Pulmonary artery endothelial cell (primary cell): ENCODE measurements around the gene SLC4A5. TPM values are rescaled to one million over a fixed set of nuclear protein-coding genes. Genes with fewer than 3 reads are reported as not detected.

Experiments
- DNase-seq: peaks from one replicate; pipeline ENCODE4 v3.0.0-alpha.2; 2011; ENCODE audit warnings: low read depth, low spot score
- total RNA-seq: library from RNA; depleted of rRNA; stranded (reverse); fragments of >200 nt; gene quantifications from 2 replicates; pipeline ENCODE4 v1.2.3, GENCODE V29; 2014

SLC4A5 gene
- total RNA-seq, 1 donor from 2014 or later = not detected

DNA sequence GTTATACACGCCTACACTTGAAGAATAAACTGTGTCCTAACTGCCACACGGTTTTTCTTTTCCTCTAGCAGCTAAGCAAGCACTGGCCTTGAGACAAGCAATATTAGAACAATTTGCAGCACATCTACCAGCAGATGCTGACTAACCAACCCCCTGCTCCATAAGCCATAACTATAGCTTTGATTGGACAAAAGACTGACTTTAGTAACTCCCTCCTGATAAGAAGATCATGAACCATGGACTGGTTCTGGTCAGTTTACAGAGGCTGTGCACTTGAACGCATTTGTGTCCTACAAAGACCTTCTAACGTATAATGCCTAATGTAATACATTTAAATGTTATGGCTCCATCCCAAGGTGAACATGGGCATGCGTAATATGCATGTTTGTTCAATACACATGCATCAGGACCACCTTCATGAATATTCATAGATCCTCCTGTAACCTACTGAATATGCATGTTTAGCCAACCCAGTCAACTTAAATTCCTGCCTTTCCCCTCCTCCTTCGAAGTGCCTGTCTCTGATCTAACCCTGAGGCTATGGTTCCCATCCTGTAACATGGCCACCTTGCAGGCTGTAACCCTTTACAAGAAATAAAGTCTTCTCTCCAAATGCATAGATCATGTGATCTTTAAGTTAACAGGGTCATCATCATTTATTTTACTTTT is 26.5 kb downstream of the SLC4A5 start:
- DNase-seq = no peak

DNA sequence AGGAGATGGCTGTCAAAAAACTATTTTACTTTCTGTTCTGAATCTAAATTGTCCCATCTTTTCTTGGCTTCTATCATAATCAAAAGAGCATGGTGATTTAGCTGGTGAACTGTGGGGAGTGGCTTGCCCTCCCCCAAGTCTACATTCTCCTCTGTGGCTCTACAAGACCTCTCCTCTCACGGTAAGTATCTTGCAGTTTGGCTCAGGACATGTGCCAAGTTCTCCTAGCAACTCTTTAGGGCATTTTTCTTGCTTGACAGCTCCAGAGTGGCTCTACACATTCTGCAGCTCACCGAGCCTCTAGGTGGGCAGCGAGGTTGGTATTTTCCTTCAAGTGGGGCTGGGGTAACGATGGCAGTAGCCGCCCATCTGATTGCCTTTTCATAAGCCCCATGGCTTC is 29.1 kb downstream of the SLC4A5 start:
- DNase-seq = no peak

DNA sequence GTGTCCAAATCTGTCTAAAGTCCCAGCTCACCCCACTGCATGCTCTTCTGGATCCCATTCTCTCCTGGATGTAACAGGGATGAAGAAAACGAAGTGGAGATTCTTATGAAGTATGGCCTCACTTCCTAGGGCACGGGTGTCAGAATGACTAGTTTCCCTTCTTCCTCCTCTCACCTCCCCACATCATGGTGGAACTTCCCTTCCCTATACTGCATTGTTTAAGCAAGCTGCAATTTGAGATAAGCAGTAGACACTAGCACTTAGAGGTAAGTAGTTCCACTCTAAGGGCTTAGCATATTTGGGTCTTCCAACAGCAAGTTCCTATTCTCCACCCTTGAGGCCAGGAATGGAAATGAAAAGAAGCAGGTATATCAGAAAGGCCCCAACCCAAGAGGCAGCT is 29.7 kb downstream of the SLC4A5 start:
- no peak for DNase-seq

DNA sequence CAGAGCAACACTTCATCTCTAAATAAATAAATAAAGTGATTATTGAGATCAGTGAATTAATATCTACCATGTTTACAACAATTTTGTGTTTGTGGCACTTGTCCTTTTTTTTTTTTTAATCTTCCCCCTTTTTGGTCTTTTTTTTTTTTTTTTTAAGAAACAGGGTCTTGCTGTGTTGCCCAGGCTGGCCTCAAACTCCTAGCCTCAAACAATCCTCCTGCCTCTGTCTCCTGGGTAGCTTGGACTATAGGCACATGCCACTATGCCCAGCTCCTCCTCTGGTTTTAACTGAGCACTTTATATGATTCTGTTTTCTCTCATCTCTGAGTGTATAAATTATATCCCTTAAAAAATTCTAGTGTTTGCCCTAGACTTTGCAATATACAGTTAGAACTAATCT is 30.3 kb downstream of the SLC4A5 start:
- no peak for DNase-seq

DNA sequence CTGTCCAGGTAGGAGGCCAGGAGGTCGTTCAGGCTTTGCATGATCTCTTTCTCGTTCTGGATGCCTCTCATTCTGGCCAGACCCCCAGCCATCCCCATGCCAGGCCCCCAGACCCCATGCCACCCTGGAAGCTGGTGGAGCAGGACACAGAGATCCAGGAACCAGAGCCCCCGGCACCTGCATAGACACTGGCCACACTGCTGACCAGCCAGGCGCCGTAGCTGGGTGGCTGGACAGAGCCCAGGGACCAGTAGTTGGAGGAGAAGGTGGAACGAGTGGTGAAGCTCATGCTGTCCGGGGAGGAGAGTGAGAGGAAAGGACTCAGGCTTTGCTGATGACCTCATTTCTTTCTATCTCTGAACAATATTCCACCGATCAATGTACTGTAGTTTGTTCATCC is 35.5 kb downstream of the SLC4A5 start:
- DNase-seq = no peak

DNA sequence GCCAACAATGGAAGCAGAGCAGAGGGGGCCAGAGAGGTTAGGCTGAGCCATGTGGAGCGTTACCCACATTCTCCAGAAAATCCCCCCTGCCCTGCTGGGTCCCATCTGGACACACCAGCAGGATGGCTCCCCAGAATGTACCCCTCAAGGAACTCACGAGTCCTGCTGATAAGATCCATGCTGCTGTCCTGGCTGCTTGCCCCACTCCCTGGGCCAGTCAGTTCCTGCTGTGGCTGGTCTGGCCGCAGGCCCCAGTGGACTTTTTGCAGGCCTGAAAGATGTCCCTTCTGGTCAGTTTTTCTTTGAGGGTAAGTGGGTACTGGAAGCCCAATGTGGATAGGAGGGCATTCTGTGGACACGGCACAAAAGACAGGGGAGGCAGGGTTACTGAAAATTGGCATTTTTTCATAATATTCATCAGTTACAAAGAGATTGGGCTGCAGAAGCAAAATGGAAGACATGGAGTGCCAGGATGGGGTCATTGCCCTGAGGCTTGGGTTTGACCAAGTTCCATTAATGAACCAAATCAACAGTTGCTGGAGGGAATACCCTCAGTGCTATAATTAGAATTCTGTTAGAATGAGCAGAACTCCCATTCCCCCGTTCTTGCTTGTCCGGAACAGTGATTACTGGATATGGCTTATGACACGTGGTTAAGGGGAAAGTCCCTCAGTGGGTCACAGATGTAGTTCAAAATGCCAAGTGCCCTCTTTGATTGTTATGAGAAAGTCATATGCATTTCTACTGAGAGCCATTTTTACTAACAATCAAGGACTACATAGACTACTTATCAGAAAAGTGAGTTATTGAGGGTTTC is 38.7 kb downstream of the SLC4A5 start:
- no peak for DNase-seq

DNA sequence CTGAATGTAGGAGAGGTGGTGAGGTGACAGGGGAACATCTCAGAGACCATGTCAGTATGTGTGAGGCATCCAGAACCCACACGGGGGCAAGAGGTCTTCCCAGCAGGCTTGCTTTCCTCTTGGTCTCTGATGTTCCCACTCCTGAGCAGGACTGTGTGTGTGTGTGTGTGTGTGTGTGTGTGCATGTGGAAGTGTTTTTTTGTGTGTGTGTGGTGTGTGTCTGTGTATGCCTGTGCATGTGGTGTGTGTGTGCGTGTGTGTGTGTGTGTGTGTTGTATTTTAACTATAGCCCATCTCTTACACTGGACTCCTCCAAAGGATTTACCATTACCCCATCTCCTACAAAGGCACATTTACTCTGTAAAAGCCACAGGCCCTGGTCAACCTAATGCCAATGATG is 40.4 kb downstream of the SLC4A5 start:
- DNase-seq = no peak

DNA sequence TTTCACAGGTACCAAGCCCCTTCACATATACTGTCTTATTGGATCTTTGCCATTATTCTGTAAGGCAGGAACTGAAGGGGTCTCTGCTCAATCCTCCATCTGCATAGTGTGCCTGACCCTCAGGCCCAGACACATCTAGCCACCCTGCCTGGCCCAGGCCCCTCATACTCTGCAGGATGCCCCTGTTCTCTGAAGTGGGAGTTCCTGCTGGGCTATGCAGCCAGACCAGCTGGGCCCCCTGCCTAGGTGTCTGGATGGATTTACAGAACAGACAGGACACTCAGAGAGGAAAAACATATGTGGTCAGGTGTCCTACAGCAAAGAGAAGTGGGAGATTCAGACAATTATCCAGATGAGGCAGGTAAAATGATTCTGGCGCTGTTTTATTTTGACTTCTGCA is 42.0 kb downstream of the SLC4A5 start:
- no peak for DNase-seq

GRCh38 chr2:74300506-74300905 is 42.7 kb downstream of the SLC4A5 start:
- DNase-seq = no peak

DNA sequence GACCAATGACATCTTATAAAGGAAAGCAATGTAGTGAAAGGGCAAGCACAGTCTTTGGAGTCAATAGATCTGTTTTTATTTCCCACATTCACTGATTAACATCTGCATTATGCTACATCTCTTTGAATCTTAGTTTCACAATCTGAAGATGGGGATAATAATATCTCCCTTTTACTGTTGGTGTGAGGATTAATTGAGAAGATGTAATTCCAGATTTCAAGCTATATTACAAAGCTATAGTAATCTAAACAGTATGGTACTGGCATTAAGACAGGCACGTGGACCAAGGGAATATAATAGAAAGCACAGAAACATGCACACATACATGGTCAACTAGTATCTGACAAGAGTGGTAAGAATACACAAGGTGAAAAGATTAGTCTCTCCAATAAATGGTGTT is 45.3 kb downstream of the SLC4A5 start:
- DNase-seq = no peak

DNA sequence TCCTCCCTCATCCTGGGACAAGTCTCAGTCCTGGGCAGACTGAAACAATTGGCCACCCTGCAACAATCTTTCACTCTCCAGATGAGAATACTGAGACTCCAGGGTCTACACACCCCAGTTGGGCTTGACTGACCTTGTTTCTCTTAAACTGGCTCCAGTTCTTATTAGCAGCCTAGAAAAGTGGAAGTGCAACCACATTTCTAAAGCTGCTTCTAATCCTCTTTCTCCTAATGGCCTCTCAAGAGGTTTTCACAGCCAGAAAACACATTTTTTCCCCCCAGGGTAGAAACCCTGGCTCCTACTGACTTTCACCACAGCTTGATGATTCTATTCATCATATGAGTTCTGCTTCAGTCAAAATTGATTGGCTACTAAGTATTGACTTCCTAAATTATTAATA is 45.8 kb downstream of the SLC4A5 start:
- DNase-seq = no peak

GRCh38 chr2:74293191-74293991 is 49.8 kb downstream of the SLC4A5 start:
- no peak for DNase-seq

GRCh38 chr2:74292751-74293150 is 50.5 kb downstream of the SLC4A5 start:
- DNase-seq = no peak

DNA sequence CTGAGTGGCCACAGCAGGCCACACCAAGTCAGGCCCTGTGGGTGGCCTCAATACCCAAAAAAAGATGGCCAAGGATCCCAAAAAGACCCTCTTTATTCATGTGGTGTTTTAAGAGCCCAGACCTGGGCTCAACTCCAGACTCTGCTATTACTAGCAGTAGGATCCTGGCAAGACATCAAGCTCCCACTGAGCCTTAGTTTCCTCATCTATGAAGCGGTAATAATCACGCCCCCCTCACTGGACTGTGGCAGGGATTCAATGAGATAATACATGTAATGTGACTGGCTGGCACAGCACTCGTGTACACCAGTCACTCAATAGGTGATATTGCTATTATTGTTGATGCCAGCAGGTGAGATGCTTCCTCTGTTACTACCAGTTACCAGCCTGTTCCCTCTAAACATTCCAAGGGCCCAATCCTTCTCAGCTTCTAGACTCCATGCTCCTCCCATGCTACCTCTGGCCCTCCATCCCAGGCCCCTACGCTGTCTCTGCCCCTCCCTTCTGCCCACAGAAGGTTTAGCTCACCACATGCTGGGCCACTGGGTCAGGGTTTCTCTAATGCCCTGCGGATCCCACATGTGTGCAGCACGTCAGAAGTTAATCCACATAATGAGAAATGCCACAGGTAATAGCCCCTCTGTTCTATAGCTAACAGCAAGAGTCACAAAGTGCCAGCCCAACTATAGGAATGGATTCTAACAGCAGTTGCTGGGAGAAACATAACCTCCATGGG is 51.2 kb downstream of the SLC4A5 start:
- no peak for DNase-seq

DNA sequence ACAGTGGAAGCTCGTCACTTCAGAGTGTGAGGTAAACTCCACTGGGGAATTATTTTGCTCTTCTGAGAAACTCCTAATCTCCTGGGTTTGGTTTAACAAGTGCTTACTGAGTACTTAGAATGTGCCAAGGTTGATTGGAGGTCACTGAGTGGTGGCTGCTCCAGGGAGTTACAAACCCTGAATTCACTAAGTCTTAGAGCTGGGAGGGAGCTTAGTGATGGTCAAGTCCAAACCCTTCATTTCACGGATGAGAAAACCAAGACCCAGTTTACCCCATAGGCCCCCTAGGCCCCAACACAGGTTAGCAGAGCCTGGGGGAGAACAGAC is 52.0 kb downstream of the SLC4A5 start:
- DNase-seq = no peak

GRCh38 chr2:74290466-74291217 is 52.6 kb downstream of the SLC4A5 start:
- no peak for DNase-seq

DNA sequence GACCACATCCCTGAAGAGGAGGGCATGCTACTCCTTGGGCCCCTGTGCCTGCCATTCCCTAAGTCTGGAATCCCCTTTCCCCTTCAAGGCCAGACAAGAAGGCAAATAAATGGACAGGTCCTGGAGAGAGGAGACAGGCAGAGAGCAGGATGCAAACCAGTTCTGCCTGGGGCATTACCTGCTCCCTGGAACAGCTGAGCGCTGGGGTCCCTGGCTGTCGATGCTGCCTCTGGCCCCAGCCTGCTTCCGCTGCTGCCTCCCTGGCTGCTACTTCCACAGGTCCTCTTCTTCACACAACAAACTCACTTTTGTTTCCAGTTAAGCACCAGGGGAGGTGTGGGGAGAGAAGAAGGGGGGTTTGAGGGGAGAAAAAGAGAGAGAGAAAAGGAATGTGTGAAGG is 53.1 kb downstream of the SLC4A5 start:
- DNase-seq = no peak

DNA sequence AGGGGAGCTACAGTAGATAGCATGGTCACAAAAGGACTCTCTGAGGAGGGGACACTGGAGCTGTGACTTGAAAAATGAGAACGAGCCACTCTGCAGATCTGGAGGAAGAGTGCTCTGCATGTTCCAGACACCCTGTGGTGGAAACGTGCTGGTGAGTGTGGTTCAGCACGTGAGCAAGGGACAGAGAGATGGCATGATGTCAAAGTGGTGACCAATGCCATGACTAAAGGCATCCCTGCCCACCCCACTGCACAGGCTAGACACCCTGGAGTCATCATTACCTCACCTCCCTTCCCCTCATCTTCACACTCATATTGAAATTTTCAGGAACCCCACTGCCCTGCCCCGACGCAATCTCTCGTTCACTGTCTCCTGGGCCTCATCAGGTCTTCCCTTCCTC is 56.5 kb downstream of the SLC4A5 start:
- no peak for DNase-seq

DNA sequence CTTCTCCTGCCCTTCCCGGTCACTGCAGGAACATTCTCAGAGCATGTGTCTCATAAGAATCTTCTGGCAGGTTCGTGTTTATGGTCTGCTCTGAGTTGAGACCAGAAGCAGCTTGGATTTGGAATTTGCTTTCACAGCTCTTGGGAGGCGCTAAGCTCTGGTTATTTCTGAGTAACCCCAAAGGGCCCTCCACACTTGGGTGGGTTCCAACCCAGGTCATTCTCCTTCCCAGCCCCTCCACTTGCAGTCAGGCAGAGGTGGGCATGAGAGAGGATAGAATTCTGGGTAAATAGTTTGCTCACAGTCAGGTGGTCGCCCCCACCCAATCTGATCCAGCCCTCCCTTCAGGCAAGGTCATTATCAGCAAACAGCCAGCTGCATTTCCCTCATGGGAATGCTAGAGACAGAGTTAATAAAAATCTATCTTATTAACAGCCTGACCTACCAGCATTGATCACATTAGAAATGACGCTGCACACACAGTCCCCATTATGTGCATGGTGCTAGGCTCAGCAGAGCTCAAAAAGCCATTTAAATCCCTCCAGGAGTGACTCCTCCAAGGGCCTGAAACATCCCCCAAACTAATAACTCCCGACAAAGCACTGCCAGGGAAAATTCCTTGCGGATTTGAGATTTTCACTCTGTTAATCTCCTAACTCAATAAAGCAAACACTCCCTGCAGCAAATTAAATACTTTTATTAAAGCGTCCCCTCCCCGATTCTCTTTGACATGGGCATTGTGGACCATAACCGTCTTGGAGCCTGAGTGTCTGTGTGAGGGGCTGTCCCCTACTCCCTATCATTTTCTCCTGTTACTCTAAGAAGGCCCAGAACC is 61.9 kb downstream of the SLC4A5 start:
- DNase-seq = no peak

- DNase-seq = no peak
These were observed 64.5 kb downstream of the SLC4A5 start for GRCh38 chr2:74278694-74279093.
